ENCODE data around the gene UTP14A.
A peak's percentile ranks its signal among the peaks of the same experiment; 100 is the strongest.
"Not testable (repeated sequence)": the region's sequence is repeated elsewhere in the genome, so short reads cannot be mapped to it uniquely, and the experiment has no call there.

UTP14A gene, protein sequence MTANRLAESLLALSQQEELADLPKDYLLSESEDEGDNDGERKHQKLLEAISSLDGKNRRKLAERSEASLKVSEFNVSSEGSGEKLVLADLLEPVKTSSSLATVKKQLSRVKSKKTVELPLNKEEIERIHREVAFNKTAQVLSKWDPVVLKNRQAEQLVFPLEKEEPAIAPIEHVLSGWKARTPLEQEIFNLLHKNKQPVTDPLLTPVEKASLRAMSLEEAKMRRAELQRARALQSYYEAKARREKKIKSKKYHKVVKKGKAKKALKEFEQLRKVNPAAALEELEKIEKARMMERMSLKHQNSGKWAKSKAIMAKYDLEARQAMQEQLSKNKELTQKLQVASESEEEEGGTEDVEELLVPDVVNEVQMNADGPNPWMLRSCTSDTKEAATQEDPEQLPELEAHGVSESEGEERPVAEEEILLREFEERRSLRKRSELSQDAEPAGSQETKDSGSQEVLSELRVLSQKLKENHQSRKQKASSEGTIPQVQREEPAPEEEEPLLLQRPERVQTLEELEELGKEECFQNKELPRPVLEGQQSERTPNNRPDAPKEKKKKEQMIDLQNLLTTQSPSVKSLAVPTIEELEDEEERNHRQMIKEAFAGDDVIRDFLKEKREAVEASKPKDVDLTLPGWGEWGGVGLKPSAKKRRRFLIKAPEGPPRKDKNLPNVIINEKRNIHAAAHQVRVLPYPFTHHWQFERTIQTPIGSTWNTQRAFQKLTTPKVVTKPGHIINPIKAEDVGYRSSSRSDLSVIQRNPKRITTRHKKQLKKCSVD

GRCh38 chrX:129905787-129906580, at the start of gene UTP14A:
UTP14A (plus strand) TSS chrX:129906164; CDS start chrX:129906211, 47 bp downstream.
- DNase-seq (ENCODE audit: low read depth in 1 of 2, low spot score in 1 of 2), result peak; percentile 54 to 64

DNA sequence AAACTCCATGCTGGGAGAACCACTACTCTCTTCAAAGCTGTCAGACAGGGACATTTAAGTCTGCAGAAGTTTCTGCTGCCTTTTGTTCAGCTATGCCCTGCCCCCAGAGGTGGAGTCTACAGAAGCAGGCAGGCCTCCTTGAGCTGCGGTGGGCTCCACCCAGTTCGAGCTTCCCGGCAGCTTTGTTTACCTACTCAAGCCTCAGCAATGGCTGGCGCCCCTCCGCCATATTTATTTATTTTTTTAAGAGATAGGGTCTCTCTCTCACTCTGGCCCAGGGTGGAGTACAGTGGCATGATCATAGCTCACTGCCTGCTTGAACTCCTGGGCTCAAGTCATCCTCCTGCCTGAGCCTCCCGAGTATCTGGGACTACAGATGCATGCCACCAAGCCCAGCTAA, 46.8 kb upstream of the UTP14A start:
- not testable (repeated sequence) for DNase-seq (ENCODE audit: low read depth in 1 of 2, low spot score in 1 of 2)

DNA sequence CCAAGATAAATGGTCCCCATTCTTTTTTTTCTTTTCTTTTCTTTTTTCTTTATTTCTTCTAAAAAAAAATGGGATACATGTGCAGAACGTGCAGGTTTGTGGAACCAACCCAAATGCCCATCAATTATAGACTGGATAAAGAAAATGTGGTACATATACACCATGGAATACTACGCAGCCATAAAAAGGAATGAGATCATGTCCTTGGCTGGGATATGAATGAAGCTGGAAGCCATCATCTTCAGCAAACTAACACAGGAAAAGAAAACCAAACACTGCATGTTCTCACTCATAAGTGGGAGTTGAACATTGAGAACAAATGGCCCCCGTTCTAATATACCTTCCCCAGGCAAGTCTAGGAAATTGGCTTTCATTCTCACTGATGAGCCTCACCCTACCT, 39.6 kb upstream of the UTP14A start:
- not testable (repeated sequence) for DNase-seq (ENCODE audit: low read depth in 1 of 2, low spot score in 1 of 2)

GRCh38 chrX:129872524-129872923, 33.4 kb upstream of the UTP14A start:
- no peak for DNase-seq (ENCODE audit: low read depth in 1 of 2, low spot score in 1 of 2)

DNA sequence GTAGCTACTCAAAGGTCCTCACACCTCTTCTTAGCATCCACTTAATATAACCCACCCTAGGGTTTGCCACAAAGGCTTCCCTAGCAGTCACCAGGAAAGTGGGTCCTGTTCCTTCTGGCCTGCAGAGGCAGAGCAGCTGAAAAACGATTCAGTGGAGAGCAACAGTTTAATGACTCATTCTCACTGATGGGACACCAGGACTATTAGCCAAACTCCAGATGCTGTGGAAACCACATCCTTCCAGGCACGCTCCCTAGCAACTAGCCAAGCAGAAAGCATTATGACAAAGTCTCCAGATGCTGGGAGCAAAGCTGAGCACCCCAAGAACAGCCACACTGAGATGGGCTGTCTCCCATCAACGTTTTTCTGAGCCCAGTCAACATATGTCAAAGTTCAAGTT, 30.3 kb upstream of the UTP14A start:
- no peak for DNase-seq (ENCODE audit: low read depth in 1 of 2, low spot score in 1 of 2)

- no peak for DNase-seq (ENCODE audit: low read depth in 1 of 2, low spot score in 1 of 2)
Observed at GRCh38 chrX:129876771-129877305, 29.1 kb upstream of the UTP14A start.

- no peak for DNase-seq (ENCODE audit: low read depth in 1 of 2, low spot score in 1 of 2)
Observed at GRCh38 chrX:129877401-129877800, 28.6 kb upstream of the UTP14A start.

DNA sequence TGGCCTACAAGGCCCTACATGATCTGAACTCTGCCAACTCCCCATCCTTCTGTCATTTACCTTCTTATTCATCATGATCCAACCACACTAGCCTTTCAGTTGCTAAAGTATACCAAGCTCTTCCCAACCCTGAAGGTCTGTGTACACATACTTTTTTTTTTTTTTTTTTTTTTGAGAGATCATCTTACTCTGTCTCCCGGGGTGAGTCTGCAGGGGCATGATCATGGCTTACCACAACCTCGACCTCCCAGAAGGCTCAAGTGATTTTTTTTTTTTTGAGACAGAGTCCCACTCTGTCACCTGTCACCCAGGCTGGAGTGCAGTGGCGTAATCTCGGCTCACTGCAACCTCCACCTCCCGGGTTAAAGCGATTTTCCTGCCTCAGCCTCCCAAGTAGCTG, 5.9 kb upstream of the UTP14A start:
- no peak for DNase-seq (ENCODE audit: low read depth in 1 of 2, low spot score in 1 of 2)

DNA sequence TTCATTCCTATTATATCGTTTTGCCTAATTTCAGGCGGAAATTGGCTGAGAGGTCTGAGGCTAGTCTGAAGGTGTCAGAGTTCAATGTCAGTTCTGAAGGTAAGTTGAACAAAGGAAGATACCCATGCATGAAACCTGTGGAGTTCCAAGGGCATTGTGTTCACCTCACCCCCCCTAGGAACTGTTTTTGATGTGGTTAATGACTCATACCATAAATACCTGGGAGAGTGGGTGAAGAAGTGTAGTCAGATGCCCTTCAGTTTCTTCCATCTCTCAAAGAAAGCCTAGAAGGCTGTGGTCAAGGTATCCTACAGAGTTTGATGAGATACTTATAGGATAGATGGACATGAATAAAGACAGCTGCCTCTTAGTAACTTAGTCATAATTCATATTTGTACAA, 2.7 kb downstream of the UTP14A start:
- DNase-seq (ENCODE audit: low read depth in 1 of 2, low spot score in 1 of 2), result no peak

GRCh38 chrX:129925305-129926092, 19.5 kb downstream of the UTP14A start:
- peak; percentile 16 to 27 for DNase-seq (ENCODE audit: low read depth in 1 of 2, low spot score in 1 of 2)

DNA sequence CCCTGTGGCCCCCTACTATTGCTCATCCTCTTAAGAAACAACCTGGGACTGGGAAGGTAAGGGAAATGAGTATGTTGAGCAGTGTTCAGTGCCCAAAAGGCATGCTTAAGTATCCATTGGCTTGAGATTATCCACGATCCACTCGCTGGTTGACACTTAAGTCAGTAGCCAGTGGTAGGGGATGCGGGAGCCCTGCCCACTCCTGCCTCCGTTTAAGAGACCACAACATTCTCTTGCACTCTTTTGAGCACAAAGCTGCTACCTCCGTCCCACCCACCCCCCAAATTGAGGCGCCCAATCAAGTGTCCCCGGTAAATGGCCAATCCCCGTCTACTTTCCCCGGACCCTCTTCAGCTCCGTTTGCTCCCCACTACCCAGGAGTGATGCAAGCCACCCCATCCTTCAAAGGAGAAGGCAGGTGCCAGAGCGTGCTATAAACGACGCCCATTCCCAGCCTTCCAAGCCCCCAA, 25.0 kb downstream of the UTP14A start:
- DNase-seq (ENCODE audit: low read depth in 1 of 2, low spot score in 1 of 2), result no peak

DNA sequence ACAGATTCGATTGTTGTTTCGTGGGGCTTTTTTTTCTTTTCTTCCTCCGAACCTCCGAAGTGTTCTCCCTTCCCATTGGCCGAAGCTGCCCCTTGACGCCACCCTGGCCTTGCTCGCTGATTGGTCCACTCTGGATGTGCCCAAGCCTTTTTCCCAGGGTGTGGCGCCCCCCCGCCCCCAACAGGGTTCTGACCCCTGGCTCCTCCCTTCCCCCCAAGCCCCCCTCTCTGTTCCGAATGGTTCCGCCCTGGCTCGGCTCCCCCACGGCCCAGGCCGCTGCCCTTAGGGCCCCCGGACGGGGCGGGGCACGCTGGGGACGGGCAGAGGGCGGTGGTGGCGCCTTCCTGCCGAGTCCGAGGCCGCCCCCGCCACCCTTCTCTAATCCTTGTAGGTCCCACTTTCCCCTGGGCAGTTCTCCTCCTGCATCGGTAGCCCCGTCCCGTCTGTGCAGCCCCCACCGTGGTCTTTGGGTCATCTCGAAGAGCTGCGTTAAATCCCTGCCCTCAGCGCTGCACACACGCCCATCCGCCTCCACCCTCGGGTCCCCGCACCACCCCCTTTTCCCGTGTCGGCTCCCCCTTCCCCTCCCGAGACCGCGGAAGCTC, 25.5 kb downstream of the UTP14A start:
- DNase-seq (ENCODE audit: low read depth in 1 of 2, low spot score in 1 of 2), result peak; percentile 5 to 7

GRCh38 chrX:129932016-129932820, 26.3 kb downstream of the UTP14A start:
- peak; percentile 52 to 54 for DNase-seq (ENCODE audit: low read depth in 1 of 2, low spot score in 1 of 2)

DNA sequence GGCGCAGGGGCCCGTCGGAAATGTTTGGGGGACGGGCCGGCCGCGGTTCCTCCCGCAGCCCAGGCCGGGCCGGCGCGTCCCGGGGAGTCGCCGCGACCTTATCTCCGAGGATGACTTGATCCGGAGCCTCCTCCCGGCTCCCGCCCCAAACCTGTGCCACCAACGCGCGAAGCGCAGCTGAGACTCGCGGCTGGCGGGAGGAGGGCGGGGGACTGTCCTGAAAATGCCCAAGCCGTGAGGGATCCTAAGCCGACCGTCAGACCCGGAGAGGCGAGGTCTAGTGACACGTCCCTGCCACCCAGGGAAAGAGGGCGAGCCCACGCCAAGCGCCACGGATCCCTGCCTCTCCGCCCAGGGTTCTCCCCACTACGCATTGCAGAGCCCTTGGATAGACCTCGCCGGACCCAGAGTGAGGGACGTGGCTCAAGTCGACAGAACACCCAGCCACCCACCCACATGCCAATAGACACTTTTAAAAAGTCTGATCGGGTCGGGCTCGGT, 26.9 kb downstream of the UTP14A start:
- DNase-seq (ENCODE audit: low read depth in 1 of 2, low spot score in 1 of 2), result no peak

DNA sequence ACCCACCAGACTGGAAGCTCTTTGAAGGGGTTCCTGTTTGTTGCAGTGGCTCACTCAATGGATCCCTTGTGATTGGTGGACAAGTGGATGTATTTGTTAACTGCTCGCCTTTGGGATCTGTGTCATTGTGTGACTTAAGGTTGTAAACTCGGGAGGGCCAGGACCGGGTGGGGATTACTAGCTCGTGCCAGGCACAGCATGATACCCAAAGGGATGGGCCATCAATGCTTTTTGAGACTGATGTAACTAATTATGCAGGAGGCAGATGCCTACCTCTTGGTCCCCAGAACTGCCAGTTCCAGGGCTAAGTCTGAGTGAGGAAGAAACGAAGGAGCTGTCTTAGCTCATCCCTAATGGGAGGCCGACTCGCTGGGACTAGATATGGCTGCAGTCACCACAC, 27.7 kb downstream of the UTP14A start:
- no peak for DNase-seq (ENCODE audit: low read depth in 1 of 2, low spot score in 1 of 2)

DNA sequence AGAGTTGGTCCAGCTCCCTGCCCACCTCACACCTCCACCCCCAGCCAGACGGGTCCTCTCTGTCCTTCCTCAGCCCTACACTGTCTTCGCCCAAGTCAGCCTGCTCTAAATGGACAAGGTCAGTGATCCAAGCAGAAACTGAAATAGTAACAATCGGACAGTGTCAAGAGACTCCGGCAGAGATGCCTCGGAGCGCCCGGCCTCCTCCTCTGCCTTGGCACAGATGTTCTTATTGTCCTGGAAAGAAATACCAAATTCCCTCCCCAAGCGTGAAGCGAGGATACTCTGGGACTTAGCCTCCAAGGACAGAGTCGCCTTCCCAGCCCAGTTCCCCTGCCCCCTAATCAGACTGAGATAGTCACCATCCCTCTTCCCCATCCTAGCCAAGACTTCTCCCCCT, 28.5 kb downstream of the UTP14A start:
- DNase-seq (ENCODE audit: low read depth in 1 of 2, low spot score in 1 of 2), result no peak

GRCh38 chrX:129934952-129935351, 29.0 kb downstream of the UTP14A start:
- no peak for DNase-seq (ENCODE audit: low read depth in 1 of 2, low spot score in 1 of 2)

GRCh38 chrX:129938081-129938480, 32.1 kb downstream of the UTP14A start:
- DNase-seq (ENCODE audit: low read depth in 1 of 2, low spot score in 1 of 2), result no peak

DNA sequence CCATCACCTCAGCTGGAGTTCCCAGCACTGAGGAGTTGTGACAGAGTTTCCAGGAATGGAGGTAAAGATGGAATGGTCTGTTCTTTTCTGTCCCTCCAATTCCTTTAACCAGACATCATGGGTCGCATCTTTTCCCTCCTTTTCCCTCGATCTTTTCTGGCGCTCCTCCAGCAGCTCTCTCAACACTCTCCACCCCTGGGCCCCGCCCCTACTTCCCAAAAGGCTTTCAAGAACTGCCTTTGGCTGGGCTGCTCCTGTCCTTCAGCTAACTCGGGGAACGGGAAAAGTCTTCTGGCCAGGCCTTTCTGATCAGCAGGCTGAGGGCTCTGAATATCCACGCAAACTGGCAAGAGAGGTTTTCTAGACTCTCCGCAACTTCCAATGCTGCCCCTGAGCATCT, 34.0 kb downstream of the UTP14A start:
- DNase-seq (ENCODE audit: low read depth in 1 of 2, low spot score in 1 of 2), result no peak
